OCI-LY3 (cell line): Measurements from ENCODE around the gene ICOS.
A peak's percentile ranks its signal among the peaks of the same experiment; 100 is the strongest.

ENCODE experiments used
- H2AFZ ChIP-seq: fragments of 200-600, 300-600 bp; shearing (Covaris generic); 2 replicates; pipeline ENCODE4 v1.6.0; 2014; ENCODE audit warnings: antibody characterized with exemption, low read depth, low read length
- H3K27ac ChIP-seq: fragments of 200-600, 300-600 bp; sonication (generic); 2 replicates; pipeline ENCODE4 v1.5.1; 2014; ENCODE audit warnings: mild to moderate bottlenecking, low read length, moderate library complexity, mixed read lengths
- H3K27me3 ChIP-seq: fragments of 200-600, 300-600 bp; sonication (generic); 2 replicates; pipeline ENCODE4 v1.6.1; 2014; ENCODE audit warnings: low read depth, low read length, mixed read lengths
- H3K36me3 ChIP-seq: fragments of 200-600, 300-600 bp; sonication (generic); replicated peaks from 2 replicates; pipeline ENCODE3; 2014; ENCODE audit warnings: low read depth, low read length, mixed read lengths
- H3K4me1 ChIP-seq: fragments of 300-600, 200-600 bp; sonication (generic); 2 replicates; pipeline ENCODE4 v1.6.1; 2014; ENCODE audit warnings: low read length, mixed read lengths
- H3K4me2 ChIP-seq: fragments of 200-600, 300-600 bp; sonication (generic); 2 replicates; pipeline ENCODE4 v1.6.1; 2014; ENCODE audit warnings: low read length, mixed read lengths
- H3K4me3 ChIP-seq: fragments of 300-600, 200-600 bp; sonication (generic); 2 replicates; pipeline ENCODE4 v1.5.1; 2014; ENCODE audit warnings: antibody characterized with exemption, mild to moderate bottlenecking, low read length, moderate library complexity
- H3K79me2 ChIP-seq: fragments of 300-600, 200-600 bp; shearing (Covaris generic); 2 replicates; pipeline ENCODE4 v1.6.1; 2014; ENCODE audit warnings: mild to moderate bottlenecking, low read length, mixed read lengths
- H3K9ac ChIP-seq: fragments of 300-600, 200-600 bp; shearing (Covaris generic); 2 replicates; pipeline ENCODE4 v1.6.0; 2014; ENCODE audit warnings: mild to moderate bottlenecking, low read length, moderate library complexity
- H3K9me3 ChIP-seq: fragments of 200-600, 300-600 bp; shearing (Covaris generic); 2 replicates; pipeline ENCODE4 v1.6.1; 2014; ENCODE audit warnings: low read length, mixed read lengths; ENCODE audit not compliant: insufficient read depth
- H4K20me1 ChIP-seq: fragments of 200-600, 300-600 bp; sonication (generic); 2 replicates; pipeline ENCODE4 v1.6.1; 2016; ENCODE audit warnings: low read length, mixed read lengths; ENCODE audit not compliant: insufficient read depth
- EZH2phosphoT487 ChIP-seq: fragments of 200-600 bp; shearing (Covaris generic); IDR thresholded peaks from 2 replicates; pipeline ENCODE4 v1.6.1; 2018; ENCODE audit warnings: antibody characterized with exemption, mixed run types, low read depth
- TF ChIP-seq, protein P1 (sequence below): fragments of 200-600, 300-600 bp; sonication (generic); IDR thresholded peaks from 2 replicates; pipeline ENCODE4 v1.5.1; 2014; ENCODE audit warnings: antibody characterized with exemption, low read length, low read depth

The ICOS gene

DNA sequence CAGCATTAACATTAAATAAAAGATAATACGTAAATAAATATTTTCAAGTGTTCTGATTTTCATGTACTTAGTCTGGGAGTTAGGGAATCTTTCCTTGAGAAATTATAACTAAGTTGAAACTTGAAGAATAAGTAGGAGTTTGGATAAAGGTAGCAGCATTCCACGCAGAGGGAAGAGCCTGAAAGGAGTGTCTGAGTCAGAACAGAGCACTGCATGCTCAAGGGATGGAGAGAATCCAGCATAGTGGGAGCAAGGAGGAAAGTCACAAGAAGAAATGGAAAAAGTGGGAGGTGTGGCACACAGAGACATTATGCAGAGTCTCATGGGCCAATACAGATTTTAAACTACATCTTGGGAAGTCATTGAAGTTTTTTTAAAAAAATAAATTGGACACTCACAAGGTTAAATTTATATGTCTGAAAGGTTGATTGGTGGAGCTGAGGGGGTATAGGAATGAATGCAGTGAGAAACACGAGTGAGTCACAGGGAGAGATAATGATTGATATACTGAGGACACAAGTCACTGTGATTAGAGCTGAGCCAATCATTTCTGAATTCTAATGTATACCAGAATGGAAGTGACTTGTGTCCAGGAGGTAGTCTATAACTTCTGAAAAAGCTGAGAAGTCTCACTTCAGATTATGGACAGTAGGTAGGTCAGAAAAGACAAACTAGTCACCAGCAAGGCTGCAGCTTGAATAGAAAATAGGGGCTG is 66.9 kb downstream of the ICOS start:
- no peak for TF ChIP-seq EZH2phosphoT487
- TF ChIP-seq, protein P1, sequence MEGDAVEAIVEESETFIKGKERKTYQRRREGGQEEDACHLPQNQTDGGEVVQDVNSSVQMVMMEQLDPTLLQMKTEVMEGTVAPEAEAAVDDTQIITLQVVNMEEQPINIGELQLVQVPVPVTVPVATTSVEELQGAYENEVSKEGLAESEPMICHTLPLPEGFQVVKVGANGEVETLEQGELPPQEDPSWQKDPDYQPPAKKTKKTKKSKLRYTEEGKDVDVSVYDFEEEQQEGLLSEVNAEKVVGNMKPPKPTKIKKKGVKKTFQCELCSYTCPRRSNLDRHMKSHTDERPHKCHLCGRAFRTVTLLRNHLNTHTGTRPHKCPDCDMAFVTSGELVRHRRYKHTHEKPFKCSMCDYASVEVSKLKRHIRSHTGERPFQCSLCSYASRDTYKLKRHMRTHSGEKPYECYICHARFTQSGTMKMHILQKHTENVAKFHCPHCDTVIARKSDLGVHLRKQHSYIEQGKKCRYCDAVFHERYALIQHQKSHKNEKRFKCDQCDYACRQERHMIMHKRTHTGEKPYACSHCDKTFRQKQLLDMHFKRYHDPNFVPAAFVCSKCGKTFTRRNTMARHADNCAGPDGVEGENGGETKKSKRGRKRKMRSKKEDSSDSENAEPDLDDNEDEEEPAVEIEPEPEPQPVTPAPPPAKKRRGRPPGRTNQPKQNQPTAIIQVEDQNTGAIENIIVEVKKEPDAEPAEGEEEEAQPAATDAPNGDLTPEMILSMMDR: no peak
- peaks cover 18% of the 10 kb centered on the region for H3K36me3 ChIP-seq
- H3K27me3 ChIP-seq: no peaks in the 10 kb centered on the region
- H3K9me3 ChIP-seq: peaks cover 11% of the 10 kb centered on the region; the same call in 1 of the 2 replicates
- H3K27ac ChIP-seq: no peak overlapping the region
- no peak overlapping the region for H3K9ac ChIP-seq
- H3K4me1 ChIP-seq: peaks cover 46% of the 10 kb centered on the region
- no peak overlapping the region for H3K4me3 ChIP-seq
- H3K4me2 ChIP-seq: no peak overlapping the region
- no peaks in the 10 kb centered on the region for H4K20me1 ChIP-seq
- H2AFZ ChIP-seq: no peak overlapping the region
- no peaks in the 10 kb centered on the region for H3K79me2 ChIP-seq

DNA sequence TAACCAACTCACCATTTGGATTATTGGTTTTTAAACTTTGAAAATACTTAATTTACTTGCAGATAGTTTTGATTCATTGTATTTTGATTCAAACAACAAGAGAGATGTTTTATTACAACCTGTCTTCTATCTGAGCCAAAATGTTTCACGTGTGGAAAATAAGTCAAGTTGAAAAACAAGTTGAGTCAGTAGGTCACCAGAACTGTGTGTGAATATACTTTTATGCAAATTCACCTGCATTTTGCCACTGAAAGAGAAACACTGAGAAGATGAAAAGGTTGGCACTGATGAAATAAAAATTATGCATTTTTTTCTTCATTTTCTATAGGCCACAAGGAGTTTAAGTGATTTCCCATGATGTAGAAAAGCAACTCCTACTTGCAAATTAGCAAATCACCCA is 68.3 kb downstream of the ICOS start:
- peaks cover 11% of the 10 kb centered on the region; the same call in 1 of the 2 replicates for H3K9me3 ChIP-seq
- H3K36me3 ChIP-seq: peaks cover 15% of the 10 kb centered on the region
- H3K27ac ChIP-seq: peak overlapping the region; percentile 73
- TF ChIP-seq EZH2phosphoT487: no peak
- TF ChIP-seq, protein P1: no peak
- H3K9ac ChIP-seq: 0 out of 2 replicates have a peak overlapping the region, but pooled peaks have one; percentile 2
- no peaks in the 10 kb centered on the region for H3K27me3 ChIP-seq
- H3K4me2 ChIP-seq: peak overlapping the region; percentile 2; the same call in 1 of the 2 replicates
- no peak overlapping the region for H2AFZ ChIP-seq
- peaks cover 42% of the 10 kb centered on the region for H3K4me1 ChIP-seq
- H3K4me3 ChIP-seq: no peak overlapping the region
- no peaks in the 10 kb centered on the region for H3K79me2 ChIP-seq
- H4K20me1 ChIP-seq: no peaks in the 10 kb centered on the region

DNA sequence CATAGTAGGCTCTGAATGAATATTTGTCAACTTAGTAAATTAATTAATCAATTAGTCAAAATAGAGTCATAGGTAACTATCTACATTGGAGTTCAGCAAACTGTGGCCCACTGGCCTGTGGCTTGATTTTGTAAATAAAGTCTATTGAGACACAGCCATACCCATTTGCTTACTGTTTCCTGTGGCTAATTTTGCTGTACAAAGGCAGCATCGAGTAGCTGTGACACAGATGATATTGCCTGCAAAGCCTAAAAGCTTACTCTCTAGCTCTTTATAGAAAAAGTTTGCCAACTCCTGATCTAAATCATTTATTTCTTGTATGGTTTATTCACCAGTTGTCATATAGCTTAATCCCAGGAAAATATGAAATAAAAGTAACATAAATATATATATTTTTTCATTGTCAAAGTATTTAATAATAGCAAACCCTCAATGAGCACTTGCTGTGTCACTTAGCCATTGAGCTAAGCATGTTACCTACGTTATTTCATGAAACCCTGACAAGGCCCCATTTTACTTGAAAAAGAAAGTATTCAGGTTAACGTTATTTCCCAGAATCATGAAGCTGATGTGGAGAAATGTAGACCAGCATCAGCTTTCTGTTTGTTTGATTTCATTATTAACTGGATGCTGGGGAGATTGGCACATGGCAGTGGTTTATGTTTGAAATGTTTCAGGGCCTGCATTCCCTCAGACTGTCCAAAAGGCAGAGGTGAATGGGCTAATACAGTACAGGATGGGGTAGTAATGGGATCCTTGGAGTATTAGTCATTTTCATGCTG is 69.6 kb downstream of the ICOS start:
- no peaks in the 10 kb centered on the region for H3K79me2 ChIP-seq
- no peaks in the 10 kb centered on the region for H4K20me1 ChIP-seq
- H3K4me3 ChIP-seq: no peak overlapping the region
- TF ChIP-seq, protein P1: no peak
- no peak for TF ChIP-seq EZH2phosphoT487
- no peak overlapping the region for H3K9ac ChIP-seq
- peaks cover 7% of the 10 kb centered on the region; the same call in 1 of the 2 replicates for H3K9me3 ChIP-seq
- H2AFZ ChIP-seq: no peak overlapping the region
- H3K27ac ChIP-seq: peak overlapping the region; percentile 73
- H3K4me2 ChIP-seq: no peak overlapping the region; the same call in 1 of the 2 replicates
- H3K4me1 ChIP-seq: peaks cover 51% of the 10 kb centered on the region
- peaks cover 15% of the 10 kb centered on the region for H3K36me3 ChIP-seq
- H3K27me3 ChIP-seq: no peaks in the 10 kb centered on the region

DNA sequence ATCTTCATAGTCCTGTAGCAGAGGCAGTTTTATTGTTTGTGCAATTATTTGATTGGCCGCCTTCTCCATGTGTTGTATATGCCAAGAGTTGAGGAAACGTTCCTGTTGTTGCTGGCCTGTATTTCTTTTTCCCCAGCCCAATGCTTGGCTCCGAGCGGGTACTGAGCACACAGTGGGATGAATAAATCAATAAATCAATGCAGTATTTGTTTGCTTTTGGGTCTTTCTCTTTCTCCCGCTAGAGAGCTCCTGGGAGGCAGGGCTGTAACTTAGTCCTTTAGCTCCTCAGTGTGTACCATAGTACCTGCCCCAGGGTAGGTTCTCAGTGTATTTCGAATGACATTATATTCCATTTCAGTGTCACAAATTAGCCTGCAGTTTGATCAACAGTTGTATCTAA is 71.8 kb downstream of the ICOS start:
- Histone ChIP-seq H3K9me3 (no peaks in the 10 kb centered on the region), H3K4me1 (peaks cover 72% of the 10 kb centered on the region), H3K27ac (no peak overlapping the region), H3K79me2 (no peaks in the 10 kb centered on the region), H2AFZ (no peak overlapping the region), H3K36me3 (peaks cover 11% of the 10 kb centered on the region), H3K4me2 (no peak overlapping the region), H3K4me3 (no peak overlapping the region), H3K9ac (no peak overlapping the region), H3K27me3 (no peaks in the 10 kb centered on the region), H4K20me1 (no peaks in the 10 kb centered on the region)
- no peak for TF ChIP-seq EZH2phosphoT487
- TF ChIP-seq, protein P1: no peak
